ENCODE results near the gene FCN3. TPM values are rescaled to one million over a fixed set of nuclear protein-coding genes. Genes with fewer than 3 reads are reported as not detected.

FCN3 gene
- total and polyA plus RNA-seq, 9 of the 15 experiments (the other 6 are each of a cell fraction or from before 2014, with no cell fraction given), result 0.49 TPM; not detected in 8

DNA sequence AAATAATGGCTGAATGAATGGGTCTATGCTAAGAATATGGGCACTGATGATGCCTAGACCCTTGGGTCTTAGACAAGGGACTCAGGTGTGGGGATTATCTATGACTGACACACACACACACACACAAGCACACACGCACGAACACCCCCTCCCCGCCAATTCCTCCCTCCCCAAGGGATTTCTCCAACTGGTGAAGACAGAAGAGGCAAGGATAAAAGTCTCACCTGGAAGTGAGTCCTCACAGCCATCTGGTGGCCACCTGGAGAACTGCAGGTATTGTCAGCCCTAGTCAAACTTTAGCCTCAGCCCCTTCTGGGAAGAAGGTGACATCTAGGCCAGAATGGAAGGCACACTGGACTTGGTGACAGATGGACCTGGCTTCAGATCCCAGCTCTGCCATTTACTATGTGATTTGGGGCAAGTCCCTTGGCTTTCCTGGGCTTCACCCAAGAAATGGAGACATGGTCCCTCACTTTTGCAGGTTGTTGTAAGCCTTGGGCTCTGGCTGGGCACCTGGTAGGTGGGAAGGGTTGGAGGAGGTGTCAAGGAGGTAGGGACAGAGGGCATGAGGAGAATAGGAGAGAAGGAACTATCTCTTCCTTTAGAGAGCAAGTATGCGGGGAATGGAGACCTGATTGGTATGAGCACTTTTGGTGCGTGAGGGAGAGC, 13.8 kb upstream of the FCN3 start (continued):
- TF ChIP-seq, protein P1, sequence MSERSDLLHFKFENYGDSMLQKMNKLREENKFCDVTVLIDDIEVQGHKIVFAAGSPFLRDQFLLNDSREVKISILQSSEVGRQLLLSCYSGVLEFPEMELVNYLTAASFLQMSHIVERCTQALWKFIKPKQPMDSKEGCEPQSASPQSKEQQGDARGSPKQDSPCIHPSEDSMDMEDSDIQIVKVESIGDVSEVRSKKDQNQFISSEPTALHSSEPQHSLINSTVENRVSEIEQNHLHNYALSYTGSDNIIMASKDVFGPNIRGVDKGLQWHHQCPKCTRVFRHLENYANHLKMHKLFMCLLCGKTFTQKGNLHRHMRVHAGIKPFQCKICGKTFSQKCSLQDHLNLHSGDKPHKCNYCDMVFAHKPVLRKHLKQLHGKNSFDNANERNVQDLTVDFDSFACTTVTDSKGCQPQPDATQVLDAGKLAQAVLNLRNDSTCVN (CRISPR knock-in tag; IDR thresholded peaks at IDR 0.05), result 0 out of 2 replicates have a peak, but pooled peaks have one; percentile 50
- TF ChIP-seq RBM17 (IDR thresholded peaks at IDR 0.05; ENCODE audit: borderline replicate concordance, low read depth, low read length) (no peak), ZFP36 (IDR thresholded peaks at IDR 0.05; ENCODE audit: low read depth, low read length, partially characterized antibody) (no peak), CBX3 (IDR thresholded peaks at IDR 0.05; ENCODE audit: borderline replicate concordance in 1 of 2, low read length in 2 of 2) (no peak), BDP1 (IDR thresholded peaks at IDR 0.05; ENCODE audit: insufficient read depth, insufficient read length) (no peak), ZNF282 (CRISPR knock-in tag; IDR thresholded peaks at IDR 0.05) (no peak), MCM3 (IDR thresholded peaks at IDR 0.05) (no peak), GATA2 (CRISPR knock-in tag; IDR thresholded peaks at IDR 0.05) (no peak), KLF13 (tag; IDR thresholded peaks at IDR 0.05; ENCODE audit: borderline replicate concordance, low read depth) (no peak), SREBF2 (CRISPR knock-in tag; IDR thresholded peaks at IDR 0.05) (no peak)
- TF ChIP-seq, protein P2, sequence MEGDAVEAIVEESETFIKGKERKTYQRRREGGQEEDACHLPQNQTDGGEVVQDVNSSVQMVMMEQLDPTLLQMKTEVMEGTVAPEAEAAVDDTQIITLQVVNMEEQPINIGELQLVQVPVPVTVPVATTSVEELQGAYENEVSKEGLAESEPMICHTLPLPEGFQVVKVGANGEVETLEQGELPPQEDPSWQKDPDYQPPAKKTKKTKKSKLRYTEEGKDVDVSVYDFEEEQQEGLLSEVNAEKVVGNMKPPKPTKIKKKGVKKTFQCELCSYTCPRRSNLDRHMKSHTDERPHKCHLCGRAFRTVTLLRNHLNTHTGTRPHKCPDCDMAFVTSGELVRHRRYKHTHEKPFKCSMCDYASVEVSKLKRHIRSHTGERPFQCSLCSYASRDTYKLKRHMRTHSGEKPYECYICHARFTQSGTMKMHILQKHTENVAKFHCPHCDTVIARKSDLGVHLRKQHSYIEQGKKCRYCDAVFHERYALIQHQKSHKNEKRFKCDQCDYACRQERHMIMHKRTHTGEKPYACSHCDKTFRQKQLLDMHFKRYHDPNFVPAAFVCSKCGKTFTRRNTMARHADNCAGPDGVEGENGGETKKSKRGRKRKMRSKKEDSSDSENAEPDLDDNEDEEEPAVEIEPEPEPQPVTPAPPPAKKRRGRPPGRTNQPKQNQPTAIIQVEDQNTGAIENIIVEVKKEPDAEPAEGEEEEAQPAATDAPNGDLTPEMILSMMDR (IDR thresholded peaks at IDR 0.05 in 2 of 3, conservative IDR thresholded peaks at IDR 0.05 in 1 of 3; ENCODE audit: insufficient read depth in 2 of 3, low read depth in 1 of 3, low read length in 3 of 3), result peak; percentile 96 to 99 (median 98)
